Neuronal stem cell (in vitro differentiated cells): ENCODE results near the gene KAT2A.
A peak's percentile ranks its signal among the peaks of the same experiment; 100 is the strongest.

Experiments used
- DNase-seq: peaks from one replicate; pipeline ENCODE4 v3.0.0-alpha.2; 2013; ENCODE audit warnings: low spot score
- H2AFZ ChIP-seq: one replicate; pipeline ENCODE4 v1.6.1; 2013; ENCODE audit warnings: mild to moderate bottlenecking, low read length, inconsistent platforms
- H2AK5ac ChIP-seq: 2 replicates; pipeline ENCODE4 v1.6.1; 2013; ENCODE audit warnings: low read depth, mild to moderate bottlenecking, inconsistent platforms, low read length, moderate library complexity, mixed read lengths
- H2BK120ac ChIP-seq: 2 replicates; pipeline ENCODE4 v1.6.1; 2013; ENCODE audit warnings: low read depth, mild to moderate bottlenecking, inconsistent platforms, low read length, moderate library complexity, mixed read lengths
- H2BK12ac ChIP-seq: one replicate; pipeline ENCODE4 v1.6.1; 2013; ENCODE audit warnings: low read length, inconsistent platforms
- H2BK15ac ChIP-seq: 2 replicates; pipeline ENCODE4 v1.6.1; 2013; ENCODE audit warnings: mild to moderate bottlenecking, low read length, inconsistent platforms, mixed read lengths
- H2BK5ac ChIP-seq: one replicate; pipeline ENCODE4 v1.6.1; 2013; ENCODE audit warnings: inconsistent platforms, mild to moderate bottlenecking, low read length, moderate library complexity
- H3K14ac ChIP-seq: one replicate; pipeline ENCODE4 v1.6.1; 2013; ENCODE audit warnings: low read length, inconsistent platforms
- H3K18ac ChIP-seq: 2 replicates; pipeline ENCODE4 v1.6.1; 2013; ENCODE audit warnings: low read length, inconsistent platforms
- H3K23ac ChIP-seq: 2 replicates; pipeline ENCODE4 v1.6.1; 2013; ENCODE audit warnings: low read depth, mild to moderate bottlenecking, mixed read lengths, low read length, inconsistent platforms; ENCODE audit not compliant: poor library complexity
- H3K27ac ChIP-seq: replicated peaks from 3 replicates; pipeline ENCODE4 v1.5.1; 2013; ENCODE audit warnings: low read length, inconsistent platforms
- H3K27me3 ChIP-seq, 3 experiments: 2 replicates each; pipeline ENCODE4 v1.6.1; 2013; ENCODE audit warnings: low read length in 3 of 3, mild to moderate bottlenecking in 2 of 3, inconsistent platforms in 1 of 3, low read depth in 1 of 3, mixed read lengths in 1 of 3, moderate library complexity in 1 of 3; ENCODE audit not compliant: control insufficient read depth in 3 of 3, insufficient read depth in 3 of 3
- H3K36me3 ChIP-seq, 2 donors: replicated peaks in 1 of 2; 2 replicates each; pipeline ENCODE4 v1.6.1; 2013; ENCODE audit warnings: low read length in 2 of 2; ENCODE audit not compliant: control insufficient read depth in 2 of 2, insufficient read depth in 2 of 2
- H3K4ac ChIP-seq: 2 replicates; pipeline ENCODE4 v1.6.1; 2013; ENCODE audit warnings: inconsistent platforms, mild to moderate bottlenecking, low read length, moderate library complexity
- H3K4me1 ChIP-seq, 2 donors: 1 replicate in 1 of 2; 2 replicates in 1 of 2; pipeline ENCODE4 v1.6.1; 2013; ENCODE audit warnings: low read length in 2 of 2, low read depth in 1 of 2; ENCODE audit not compliant: control insufficient read depth in 2 of 2, insufficient read depth in 1 of 2
- H3K4me2 ChIP-seq: one replicate; pipeline ENCODE4 v1.6.1; 2013; ENCODE audit warnings: mild to moderate bottlenecking, low read length, inconsistent platforms; ENCODE audit not compliant: insufficient read depth, poor library complexity, severe bottlenecking
- H3K4me3 ChIP-seq, 2 donors: 2 replicates each; pipeline ENCODE4 v1.5.1; 2013; ENCODE audit warnings: low read length in 2 of 2, mild to moderate bottlenecking in 2 of 2, inconsistent platforms in 1 of 2, moderate library complexity in 1 of 2
- H3K79me1 ChIP-seq: one replicate; pipeline ENCODE4 v1.6.1; 2013; ENCODE audit warnings: low read depth, mild to moderate bottlenecking, inconsistent platforms, low read length, moderate library complexity
- H3K9ac ChIP-seq: one replicate; pipeline ENCODE4 v1.6.1; 2013; ENCODE audit warnings: mild to moderate bottlenecking, low read depth, low read length, inconsistent platforms; ENCODE audit not compliant: poor library complexity
- H3K9me3 ChIP-seq, 2 donors: replicated peaks in 1 of 2; 2 replicates each; pipeline versions ENCODE3 to v1.6.1; 2013; ENCODE audit warnings: low read length in 2 of 2, mild to moderate bottlenecking in 2 of 2, inconsistent platforms in 1 of 2, low read depth in 1 of 2, mixed read lengths in 1 of 2, moderate library complexity in 1 of 2; ENCODE audit not compliant: control insufficient read depth in 2 of 2, insufficient read depth in 1 of 2
- H4K8ac ChIP-seq: one replicate; pipeline ENCODE4 v1.6.1; 2013; ENCODE audit warnings: low read depth, mild to moderate bottlenecking, inconsistent platforms, low read length, moderate library complexity
- H4K91ac ChIP-seq: one replicate; pipeline ENCODE4 v1.6.1; 2013; ENCODE audit warnings: low read length, low read depth, mild to moderate bottlenecking, inconsistent platforms; ENCODE audit not compliant: poor library complexity
- WGBS, 2 donors: extraction: QIAGEN DNeasy Blood & Tissue Kit; methylation state at CpG; one replicate each; pipeline ENCODE4 v1.1.7; 2013; ENCODE audit warnings: missing lambda C conversion rate in 2 of 2, mixed read lengths in 1 of 2; ENCODE audit not compliant: insufficient read length in 2 of 2, insufficient replicate concordance in 1 of 2; ENCODE audit errors: extremely low coverage in 2 of 2; 5-methylcytosine and 5-hydroxymethylcytosine counted together

The KAT2A gene

GRCh38 chr17:42135151-42135550 lies 14.0 kb upstream of the KAT2A start:
- H3K4me1 ChIP-seq = peaks cover 0 to 2% of the 10 kb centered on the region in 2 donors
- no peaks in the 10 kb centered on the region for H3K27me3 ChIP-seq
- no peaks in the 10 kb centered on the region for H3K9me3 ChIP-seq
- no peak overlapping the region for H2BK15ac ChIP-seq
- no peak overlapping the region for H2AFZ ChIP-seq
- H2BK12ac ChIP-seq = no peak overlapping the region
- peaks cover 4 to 44% of the 10 kb centered on the region in 2 donors for H3K36me3 ChIP-seq
- no peak overlapping the region for H2AK5ac ChIP-seq
- H3K14ac ChIP-seq = no peak overlapping the region
- no peak overlapping the region for H3K4me3 ChIP-seq
- no peak overlapping the region for H3K23ac ChIP-seq
- DNase-seq = no peak
- no peak overlapping the region for H3K27ac ChIP-seq
- no peak overlapping the region for H3K4ac ChIP-seq
- H2BK120ac ChIP-seq = no peak overlapping the region
- H3K79me1 ChIP-seq = peaks cover 2% of the 10 kb centered on the region
- no CpG with 5 or more reads among the region's 6 CpGs for WGBS, 2 donors
- no peak overlapping the region for H3K18ac ChIP-seq
- H3K9ac ChIP-seq = no peak overlapping the region
- H4K8ac ChIP-seq = no peak overlapping the region
- no peak overlapping the region for H3K4me2 ChIP-seq
- H2BK5ac ChIP-seq = no peak overlapping the region
- H4K91ac ChIP-seq = no peak overlapping the region

DNA sequence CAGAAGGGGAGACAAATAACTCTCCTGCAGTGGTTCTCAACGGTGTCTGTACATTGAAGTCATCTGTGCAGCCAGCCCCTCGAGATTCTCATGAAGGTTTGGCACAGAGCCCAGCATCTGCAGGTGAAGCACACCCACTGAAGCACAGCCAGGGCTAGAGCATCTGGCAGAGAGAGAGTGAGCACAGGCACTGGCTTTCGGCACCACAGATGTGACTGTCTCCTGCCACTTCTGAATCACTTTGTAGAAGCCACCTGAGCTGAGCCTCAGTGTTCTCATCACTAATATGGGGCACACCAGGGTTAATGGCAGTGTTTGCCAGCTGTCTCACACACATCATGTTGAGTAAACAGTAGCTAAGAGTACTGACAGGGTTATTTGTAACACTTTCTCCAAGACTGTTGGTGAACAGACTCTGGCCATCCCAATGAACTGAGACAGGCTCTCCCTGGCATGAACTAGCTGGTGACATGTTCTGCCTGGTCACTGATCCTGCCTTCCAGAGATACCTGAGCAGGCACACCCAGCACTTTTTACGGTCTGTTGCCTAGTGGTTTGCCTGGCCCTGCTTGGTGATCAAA lies 12.4 kb upstream of the KAT2A start:
- Histone ChIP-seq H3K18ac (no peak overlapping the region), H3K4me2 (no peak overlapping the region), H3K4ac (no peak overlapping the region), H3K4me3 (no peak overlapping the region), H3K27ac (no peak overlapping the region), H3K79me1 (no peaks in the 10 kb centered on the region), H4K91ac (no peak overlapping the region), H3K4me1 (no peaks in the 10 kb centered on the region), H2BK15ac (no peak overlapping the region), H3K23ac (no peak overlapping the region), H2BK5ac (no peak overlapping the region), H2AK5ac (no peak overlapping the region), H2BK120ac (no peak overlapping the region), H3K9ac (no peak overlapping the region), H2AFZ (no peak overlapping the region), H3K14ac (no peak overlapping the region), H4K8ac (no peak overlapping the region), H3K36me3 (peaks cover 17 to 60% of the 10 kb centered on the region in 2 donors), H3K9me3 (no peaks in the 10 kb centered on the region), H3K27me3 (no peaks in the 10 kb centered on the region), H2BK12ac (no peak overlapping the region)
- no CpG with 5 or more reads among the region's 4 CpGs for WGBS, 2 donors
- no peak for DNase-seq

GRCh38 chr17:42132941-42133340 lies 11.8 kb upstream of the KAT2A start:
- Histone ChIP-seq H2BK15ac (no peak overlapping the region), H2BK5ac (no peak overlapping the region), H3K23ac (no peak overlapping the region), H3K4ac (no peak overlapping the region), H3K18ac (no peak overlapping the region), H4K91ac (no peak overlapping the region), H3K27ac (no peak overlapping the region), H3K27me3 (no peaks in the 10 kb centered on the region), H3K9me3 (no peaks in the 10 kb centered on the region), H3K4me2 (no peak overlapping the region), H3K36me3 (peaks cover 22 to 66% of the 10 kb centered on the region in 2 donors), H3K4me3 (no peak overlapping the region), H2AK5ac (no peak overlapping the region), H3K4me1 (no peaks in the 10 kb centered on the region), H3K79me1 (no peaks in the 10 kb centered on the region), H3K14ac (no peak overlapping the region), H3K9ac (peak overlapping the region; percentile 1), H4K8ac (no peak overlapping the region), H2BK120ac (no peak overlapping the region), H2BK12ac (no peak overlapping the region), H2AFZ (no peak overlapping the region)
- no CpG with 5 or more reads among the region's 3 CpGs for WGBS, 2 donors
- DNase-seq = no peak

GRCh38 chr17:42131981-42132432 lies 10.8 kb upstream of the KAT2A start:
- Histone ChIP-seq H3K18ac (no peak overlapping the region), H3K14ac (no peak overlapping the region), H3K4ac (no peak overlapping the region), H2BK5ac (no peak overlapping the region), H3K27ac (no peak overlapping the region), H4K91ac (no peak overlapping the region), H2BK120ac (no peak overlapping the region), H3K27me3 (no peaks in the 10 kb centered on the region), H4K8ac (no peak overlapping the region), H3K4me2 (no peak overlapping the region), H2AFZ (no peak overlapping the region), H3K79me1 (no peaks in the 10 kb centered on the region), H3K4me3 (no peak overlapping the region), H3K23ac (no peak overlapping the region), H3K9me3 (no peaks in the 10 kb centered on the region), H2BK12ac (no peak overlapping the region), H3K36me3 (peaks cover 22 to 75% of the 10 kb centered on the region in 2 donors), H3K9ac (no peak overlapping the region), H2AK5ac (no peak overlapping the region), H3K4me1 (no peaks in the 10 kb centered on the region), H2BK15ac (no peak overlapping the region)
- WGBS, 2 donors = no CpG with 5 or more reads among the region's 4 CpGs
- no peak for DNase-seq
